ENCODE results near the gene NEUROD6. TPM values are rescaled to one million over a fixed set of nuclear protein-coding genes. Genes with fewer than 3 reads are reported as not detected.

Gene NEUROD6
- total RNA-seq, 2 donors from 2014 or later: not detected

GRCh38 chr7:31312889-31313288 lies 27.6 kb downstream of the NEUROD6 start:
- Histone ChIP-seq H3K27me3 (replicated peaks; ENCODE audit: insufficient read depth) (no peaks in the 10 kb centered on the region), H3K4me1 (ENCODE audit: control insufficient read depth in 1 of 2, low read depth in 2 of 2) (no peaks in the 10 kb centered on the region), H3K36me3 (no peaks in the 10 kb centered on the region), H3K9me3 (no peaks in the 10 kb centered on the region), H3K4me3 (no peak overlapping the region), H3K27ac (no peak overlapping the region)
- DNase-seq (ENCODE audit: low spot score) (no peak), ATAC-seq (ENCODE audit: insufficient number of reproducible peaks, low FRiP score, low read depth) (no peak)
- TF ChIP-seq, protein P1, sequence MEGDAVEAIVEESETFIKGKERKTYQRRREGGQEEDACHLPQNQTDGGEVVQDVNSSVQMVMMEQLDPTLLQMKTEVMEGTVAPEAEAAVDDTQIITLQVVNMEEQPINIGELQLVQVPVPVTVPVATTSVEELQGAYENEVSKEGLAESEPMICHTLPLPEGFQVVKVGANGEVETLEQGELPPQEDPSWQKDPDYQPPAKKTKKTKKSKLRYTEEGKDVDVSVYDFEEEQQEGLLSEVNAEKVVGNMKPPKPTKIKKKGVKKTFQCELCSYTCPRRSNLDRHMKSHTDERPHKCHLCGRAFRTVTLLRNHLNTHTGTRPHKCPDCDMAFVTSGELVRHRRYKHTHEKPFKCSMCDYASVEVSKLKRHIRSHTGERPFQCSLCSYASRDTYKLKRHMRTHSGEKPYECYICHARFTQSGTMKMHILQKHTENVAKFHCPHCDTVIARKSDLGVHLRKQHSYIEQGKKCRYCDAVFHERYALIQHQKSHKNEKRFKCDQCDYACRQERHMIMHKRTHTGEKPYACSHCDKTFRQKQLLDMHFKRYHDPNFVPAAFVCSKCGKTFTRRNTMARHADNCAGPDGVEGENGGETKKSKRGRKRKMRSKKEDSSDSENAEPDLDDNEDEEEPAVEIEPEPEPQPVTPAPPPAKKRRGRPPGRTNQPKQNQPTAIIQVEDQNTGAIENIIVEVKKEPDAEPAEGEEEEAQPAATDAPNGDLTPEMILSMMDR (IDR thresholded peaks at IDR 0.05): no peak

- Histone ChIP-seq H3K4me1 (ENCODE audit: control insufficient read depth in 1 of 2, low read depth in 2 of 2) (no peaks in the 10 kb centered on the region), H3K9me3 (no peaks in the 10 kb centered on the region), H3K27me3 (replicated peaks; ENCODE audit: insufficient read depth) (no peaks in the 10 kb centered on the region), H3K36me3 (no peaks in the 10 kb centered on the region), H3K27ac (no peak overlapping the region), H3K4me3 (no peak overlapping the region)
- DNase-seq (ENCODE audit: low spot score) (no peak), ATAC-seq (ENCODE audit: insufficient number of reproducible peaks, low FRiP score, low read depth) (no peak)
- TF ChIP-seq, protein P1 (IDR thresholded peaks at IDR 0.05): no peak
Observed at GRCh38 chr7:31311552-31311951, 29.0 kb downstream of the NEUROD6 start.

DNA sequence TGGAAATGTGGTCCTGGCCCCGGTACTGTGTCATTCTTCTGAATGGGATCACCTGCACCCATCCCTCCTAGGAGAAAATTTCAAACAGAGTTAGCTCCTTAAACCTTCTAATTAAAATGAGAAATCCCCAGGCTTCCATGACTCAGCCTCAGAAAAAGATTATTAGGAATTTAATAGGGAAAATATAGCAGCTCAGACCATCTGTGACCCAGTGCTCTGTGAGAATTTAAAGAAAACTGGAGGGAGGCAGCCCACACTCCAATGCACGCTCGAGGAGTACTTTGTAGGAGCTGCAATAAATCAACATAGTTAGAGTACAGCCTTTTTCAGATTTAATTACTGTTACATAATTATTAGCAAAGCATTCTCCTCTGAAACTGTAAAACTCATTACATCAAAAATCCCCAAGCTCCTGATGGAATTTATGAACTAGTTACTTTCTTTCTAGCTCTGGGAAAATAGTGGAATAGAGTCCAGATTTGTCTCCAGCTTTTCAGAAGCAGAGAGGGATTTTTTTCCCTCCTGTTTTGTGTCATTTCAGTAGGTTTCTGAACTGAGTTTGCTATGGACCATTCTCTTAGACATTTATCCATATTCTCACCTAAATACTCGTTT lies 30.1 kb downstream of the NEUROD6 start:
- H3K9me3 ChIP-seq: no peaks in the 10 kb centered on the region
- H3K4me3 ChIP-seq: no peak overlapping the region
- no peaks in the 10 kb centered on the region for H3K4me1 ChIP-seq (ENCODE audit: control insufficient read depth in 1 of 2, low read depth in 2 of 2)
- no peaks in the 10 kb centered on the region for H3K27me3 ChIP-seq (replicated peaks; ENCODE audit: insufficient read depth)
- ATAC-seq (ENCODE audit: insufficient number of reproducible peaks, low FRiP score, low read depth) (no peak), DNase-seq (ENCODE audit: low spot score) (no peak)
- TF ChIP-seq, protein P1 (IDR thresholded peaks at IDR 0.05): no peak
- H3K27ac ChIP-seq: no peak overlapping the region
- H3K36me3 ChIP-seq: no peaks in the 10 kb centered on the region

DNA sequence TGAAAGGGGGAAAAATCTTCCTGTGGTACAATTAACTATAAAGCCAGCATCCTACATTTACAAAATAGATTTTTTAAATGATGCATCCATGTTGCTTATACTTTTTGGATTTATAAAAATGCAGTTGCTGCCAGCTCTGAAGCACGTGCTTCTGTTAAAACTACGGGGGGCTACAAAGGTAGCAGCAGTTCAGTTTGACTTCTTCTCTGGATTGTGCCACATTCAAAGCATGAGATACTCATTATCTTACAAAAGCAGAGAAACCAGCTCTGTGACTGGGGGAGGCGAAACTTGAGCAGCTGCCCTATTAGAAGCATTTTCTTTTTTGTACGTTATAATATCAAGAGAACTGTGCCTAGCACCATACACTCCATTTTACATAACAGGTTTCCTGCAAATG lies 31.1 kb downstream of the NEUROD6 start:
- no peaks in the 10 kb centered on the region for H3K27me3 ChIP-seq (replicated peaks; ENCODE audit: insufficient read depth)
- no peaks in the 10 kb centered on the region for H3K9me3 ChIP-seq
- H3K36me3 ChIP-seq: no peaks in the 10 kb centered on the region
- ATAC-seq (ENCODE audit: insufficient number of reproducible peaks, low FRiP score, low read depth) (no peak), DNase-seq (ENCODE audit: low spot score) (no peak)
- H3K4me3 ChIP-seq: no peak overlapping the region
- TF ChIP-seq, protein P1 (IDR thresholded peaks at IDR 0.05): no peak
- no peak overlapping the region for H3K27ac ChIP-seq
- H3K4me1 ChIP-seq (ENCODE audit: control insufficient read depth in 1 of 2, low read depth in 2 of 2): no peaks in the 10 kb centered on the region

DNA sequence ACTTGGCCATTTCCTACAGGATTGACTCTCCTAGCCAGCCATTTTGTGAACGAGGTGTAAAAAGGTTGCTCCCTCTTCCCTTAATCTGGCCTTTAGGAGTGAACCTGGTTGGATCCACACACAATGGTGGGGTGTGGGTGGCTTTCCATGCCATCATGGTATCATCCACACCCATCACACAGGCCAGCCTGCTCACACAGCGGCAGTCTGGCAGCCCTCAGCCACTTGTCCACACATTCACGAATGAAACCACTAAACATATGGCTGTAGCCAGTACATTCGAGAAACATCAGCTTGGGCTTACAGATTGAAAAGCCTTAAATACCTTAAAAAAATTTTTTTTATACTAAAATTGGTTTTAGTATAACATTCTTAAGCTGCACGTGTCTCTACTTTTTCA lies 31.9 kb downstream of the NEUROD6 start:
- Histone ChIP-seq H3K9me3 (no peaks in the 10 kb centered on the region), H3K4me3 (no peak overlapping the region), H3K27ac (no peak overlapping the region), H3K27me3 (replicated peaks; ENCODE audit: insufficient read depth) (no peaks in the 10 kb centered on the region), H3K36me3 (no peaks in the 10 kb centered on the region), H3K4me1 (ENCODE audit: control insufficient read depth in 1 of 2, low read depth in 2 of 2) (no peaks in the 10 kb centered on the region)
- TF ChIP-seq, protein P1 (IDR thresholded peaks at IDR 0.05): no peak
- DNase-seq (ENCODE audit: low spot score): no peak
- ATAC-seq (ENCODE audit: insufficient number of reproducible peaks, low FRiP score, low read depth): no peak
